Activated T-helper 17 cell treated with anti-CD3 and anti-CD28 coated beads, Interleukin-2, amount 50 U/mL, for 72 hours (primary cell): ENCODE measurements around the gene CTBP2. TPM values are rescaled to one million over a fixed set of nuclear protein-coding genes. Genes with fewer than 3 reads are reported as not detected.

Experiments used
- ATAC-seq: fragments of 150-1000 bp; cut with Tn5 transposase; replicated peaks from 2 replicates; pipeline ENCODE4 v1.10.0; 2021; ENCODE audit warnings: mild to moderate bottlenecking, moderate library complexity
- H3K27ac Mint-ChIP-seq: one replicate; pipeline ENCODE4 v1.8.0; 2022; ENCODE audit warnings: mixed read lengths
- H3K27me3 Mint-ChIP-seq: one replicate; pipeline ENCODE4 v1.8.0; 2022; ENCODE audit warnings: mixed read lengths
- H3K36me3 Mint-ChIP-seq: one replicate; pipeline ENCODE4 v1.8.0; 2022; ENCODE audit warnings: low read depth, mild to moderate bottlenecking, mixed read lengths
- H3K4me1 Mint-ChIP-seq: one replicate; pipeline ENCODE4 v1.8.0; 2022; ENCODE audit warnings: mixed read lengths
- H3K4me3 Mint-ChIP-seq: one replicate; pipeline ENCODE4 v1.8.0; 2022; ENCODE audit warnings: mild to moderate bottlenecking, mixed read lengths
- H3K9me3 Mint-ChIP-seq: one replicate; pipeline ENCODE4 v1.8.0; 2022; ENCODE audit warnings: mixed read lengths
- total RNA-seq, 2 donors: library from RNA; stranded (reverse); gene quantifications; one replicate each; pipeline ENCODE4 v1.2.3, GENCODE V29; 2022

Gene CTBP2
- total RNA-seq, 2 donors from 2014 or later, result 0.74 to 1.1 TPM

GRCh38 chr10:125011926-125012705 lies 148.2 kb downstream of the CTBP2 start:
- no peak overlapping the region for H3K4me3 Mint-ChIP-seq
- no peaks in the 10 kb centered on the region for H3K36me3 Mint-ChIP-seq
- no peak for ATAC-seq

GRCh38 chr10:125011171-125011925 lies 149.0 kb downstream of the CTBP2 start:
- no peak for ATAC-seq
- H3K27me3 Mint-ChIP-seq, result peaks cover 11% of the 10 kb centered on the region
- no peaks in the 10 kb centered on the region for H3K9me3 Mint-ChIP-seq
- no peak overlapping the region for H3K27ac Mint-ChIP-seq
- H3K4me3 Mint-ChIP-seq, result no peak overlapping the region
- no peaks in the 10 kb centered on the region for H3K4me1 Mint-ChIP-seq
- H3K36me3 Mint-ChIP-seq, result no peaks in the 10 kb centered on the region

More at GRCh38 chr10:125011926-125012705, 148.2 kb downstream of the CTBP2 start:
- H3K27ac Mint-ChIP-seq, result no peak overlapping the region
- H3K27me3 Mint-ChIP-seq, result peaks cover 15% of the 10 kb centered on the region
- no peaks in the 10 kb centered on the region for H3K9me3 Mint-ChIP-seq
- no peaks in the 10 kb centered on the region for H3K4me1 Mint-ChIP-seq

- no peaks in the 10 kb centered on the region for H3K36me3 Mint-ChIP-seq
- H3K27ac Mint-ChIP-seq, result no peak overlapping the region
- no peaks in the 10 kb centered on the region for H3K9me3 Mint-ChIP-seq
- no peak overlapping the region for H3K4me3 Mint-ChIP-seq
- no peak for ATAC-seq
- peaks cover 8% of the 10 kb centered on the region for H3K27me3 Mint-ChIP-seq
- no peaks in the 10 kb centered on the region for H3K4me1 Mint-ChIP-seq
Measured at GRCh38 chr10:125010362-125010761, 150.0 kb downstream of the CTBP2 start.

GRCh38 chr10:125009661-125010161 lies 150.7 kb downstream of the CTBP2 start:
- H3K4me3 Mint-ChIP-seq, result no peak overlapping the region
- peaks cover 8% of the 10 kb centered on the region for H3K27me3 Mint-ChIP-seq
- ATAC-seq, result no peak

GRCh38 chr10:125008689-125009638 lies 151.4 kb downstream of the CTBP2 start:
- H3K36me3 Mint-ChIP-seq, result no peaks in the 10 kb centered on the region
- H3K27me3 Mint-ChIP-seq, result peaks cover 7% of the 10 kb centered on the region
- no peak overlapping the region for H3K27ac Mint-ChIP-seq
- no peaks in the 10 kb centered on the region for H3K4me1 Mint-ChIP-seq
- H3K9me3 Mint-ChIP-seq, result no peaks in the 10 kb centered on the region
- no peak overlapping the region for H3K4me3 Mint-ChIP-seq
- ATAC-seq, result no peak

More at GRCh38 chr10:125009661-125010161, 150.7 kb downstream of the CTBP2 start:
- Mint-ChIP-seq H3K9me3 (no peaks in the 10 kb centered on the region), H3K36me3 (no peaks in the 10 kb centered on the region), H3K4me1 (no peaks in the 10 kb centered on the region), H3K27ac (no peak overlapping the region)

- H3K27me3 Mint-ChIP-seq, result peaks cover 4% of the 10 kb centered on the region
- H3K4me1 Mint-ChIP-seq, result no peaks in the 10 kb centered on the region
- no peak overlapping the region for H3K27ac Mint-ChIP-seq
- no peaks in the 10 kb centered on the region for H3K36me3 Mint-ChIP-seq
- H3K9me3 Mint-ChIP-seq, result no peaks in the 10 kb centered on the region
- ATAC-seq, result no peak
- H3K4me3 Mint-ChIP-seq, result no peak overlapping the region
Measured at GRCh38 chr10:125007436-125007835, 152.9 kb downstream of the CTBP2 start.

GRCh38 chr10:125006921-125007426 lies 153.4 kb downstream of the CTBP2 start:
- Mint-ChIP-seq H3K27ac (no peak overlapping the region), H3K27me3 (peaks cover 4% of the 10 kb centered on the region), H3K9me3 (no peaks in the 10 kb centered on the region), H3K36me3 (no peaks in the 10 kb centered on the region), H3K4me1 (no peaks in the 10 kb centered on the region), H3K4me3 (no peak overlapping the region)
- no peak for ATAC-seq

GRCh38 chr10:125006188-125006680 lies 154.1 kb downstream of the CTBP2 start:
- H3K27me3 Mint-ChIP-seq, result peaks cover 4% of the 10 kb centered on the region
- no peaks in the 10 kb centered on the region for H3K9me3 Mint-ChIP-seq
- no peak overlapping the region for H3K4me3 Mint-ChIP-seq
- no peak overlapping the region for H3K27ac Mint-ChIP-seq
- no peaks in the 10 kb centered on the region for H3K36me3 Mint-ChIP-seq
- no peak for ATAC-seq
- H3K4me1 Mint-ChIP-seq, result no peaks in the 10 kb centered on the region

GRCh38 chr10:125005312-125006187 lies 154.8 kb downstream of the CTBP2 start:
- Mint-ChIP-seq H3K4me1 (no peaks in the 10 kb centered on the region), H3K36me3 (no peaks in the 10 kb centered on the region), H3K4me3 (no peak overlapping the region), H3K9me3 (no peaks in the 10 kb centered on the region), H3K27me3 (peaks cover 4% of the 10 kb centered on the region), H3K27ac (no peak overlapping the region)
- ATAC-seq, result no peak

GRCh38 chr10:125004571-125005311 lies 155.6 kb downstream of the CTBP2 start:
- H3K27me3 Mint-ChIP-seq, result no peaks in the 10 kb centered on the region
- H3K4me1 Mint-ChIP-seq, result no peaks in the 10 kb centered on the region
- no peak overlapping the region for H3K27ac Mint-ChIP-seq
- no peaks in the 10 kb centered on the region for H3K9me3 Mint-ChIP-seq
- H3K4me3 Mint-ChIP-seq, result no peak overlapping the region
- ATAC-seq, result no peak
- no peaks in the 10 kb centered on the region for H3K36me3 Mint-ChIP-seq

GRCh38 chr10:125003901-125004467 lies 156.4 kb downstream of the CTBP2 start:
- Mint-ChIP-seq H3K4me1 (no peaks in the 10 kb centered on the region), H3K9me3 (no peaks in the 10 kb centered on the region), H3K27ac (no peak overlapping the region), H3K4me3 (no peak overlapping the region), H3K27me3 (no peaks in the 10 kb centered on the region), H3K36me3 (no peaks in the 10 kb centered on the region)
- ATAC-seq, result no peak

- H3K4me1 Mint-ChIP-seq, result no peaks in the 10 kb centered on the region
- no peaks in the 10 kb centered on the region for H3K27me3 Mint-ChIP-seq
- H3K36me3 Mint-ChIP-seq, result no peaks in the 10 kb centered on the region
- H3K9me3 Mint-ChIP-seq, result no peaks in the 10 kb centered on the region
- H3K4me3 Mint-ChIP-seq, result no peak overlapping the region
- ATAC-seq, result no peak
- no peak overlapping the region for H3K27ac Mint-ChIP-seq
Measured at GRCh38 chr10:125003146-125003900, 157.0 kb downstream of the CTBP2 start.
